Body of pancreas (tissue), 4 donors: ENCODE measurements around the gene GRIP1. TPM values are rescaled to one million over a fixed set of nuclear protein-coding genes. Genes with fewer than 3 reads are reported as not detected.

Experiments
- ATAC-seq: fragments of 150-250 bp; one replicate; pipeline ENCODE4 v1.9.1; 2016
- DNase-seq, 4 donors: peaks; one replicate each; pipeline ENCODE4 v3.0.0-alpha.2; 2019
- H3K27ac ChIP-seq, 4 donors: fragments of 200-600 bp; sonication (generic); 1 replicate in 3 of 4; 2 replicates in 1 of 4; pipeline versions ENCODE4 v1.5.1 to v1.6.1; 2016 to 2019; ENCODE audit warnings: mild to moderate bottlenecking in 1 of 4, mixed read lengths in 1 of 4, moderate library complexity in 1 of 4
- H3K27me3 ChIP-seq, 2 donors: fragments of 200-600 bp; sonication (generic); one replicate each; pipeline ENCODE4 v1.6.0; 2016; ENCODE audit warnings: mild to moderate bottlenecking in 1 of 2
- H3K36me3 ChIP-seq, 2 donors: fragments of 200-600 bp; sonication (generic); replicated peaks in 1 of 2; 2 replicates each; pipeline ENCODE4 v1.5.1; 2016; ENCODE audit warnings: low read depth in 2 of 2; ENCODE audit not compliant: insufficient read depth in 1 of 2
- H3K4me1 ChIP-seq: fragments of 200-600 bp; sonication (generic); one replicate; pipeline ENCODE4 v1.6.0; 2016
- H3K4me3 ChIP-seq, 2 donors: fragments of 200-600 bp; sonication (generic); 1 replicate in 1 of 2; 2 replicates in 1 of 2; pipeline ENCODE4 v1.5.1; 2016 to 2019
- H3K9me3 ChIP-seq, 3 donors: fragments of 200-600 bp; sonication (generic); 1 replicate in 2 of 3; 2 replicates in 1 of 3; pipeline ENCODE4 v1.5.1; 2016
- CTCF ChIP-seq, 7 experiments: fragments of 450-650 bp in 4 of 7; fragments of 200-600 bp in 3 of 7; sonication (generic) in 3 of 7; IDR thresholded peaks; one replicate each; pipeline ENCODE4 v1.5.1; 2016 to 2019; ENCODE audit warnings: antibody characterized with exemption in 7 of 7
- POLR2A ChIP-seq, 3 donors: fragments of 450-650 bp; IDR thresholded peaks; one replicate each; pipeline ENCODE4 v1.6.1; 2016; ENCODE audit warnings: antibody characterized with exemption in 3 of 3, mild to moderate bottlenecking in 2 of 3
- WGBS, 2 donors: methylation state at CpG; one replicate each; pipeline ENCODE4 v1.1.5; 2017; 5-methylcytosine and 5-hydroxymethylcytosine counted together
- intact Hi-C: fragments of 100-400 bp; cut with DNase I; formaldehyde crosslinking; loops from one replicate; pipeline ENCODE4 v1.15.1; 2023
- total RNA-seq, 2 donors: library from RNA; depleted of rRNA; stranded (reverse); fragments of >200 nt; gene quantifications; one replicate each; pipeline ENCODE4 v1.1.0, GENCODE V29; 2016

Gene GRIP1
- total RNA-seq, 2 donors from 2014 or later, result 7.5 to 17.8 TPM

GRCh38 chr12:66430106-66430505 lies 248.8 kb downstream of the GRIP1 start:
- no peak for DNase-seq
- 48 to 69% methylated on average over 4 of the region's 4 CpGs for WGBS, 2 donors

DNA sequence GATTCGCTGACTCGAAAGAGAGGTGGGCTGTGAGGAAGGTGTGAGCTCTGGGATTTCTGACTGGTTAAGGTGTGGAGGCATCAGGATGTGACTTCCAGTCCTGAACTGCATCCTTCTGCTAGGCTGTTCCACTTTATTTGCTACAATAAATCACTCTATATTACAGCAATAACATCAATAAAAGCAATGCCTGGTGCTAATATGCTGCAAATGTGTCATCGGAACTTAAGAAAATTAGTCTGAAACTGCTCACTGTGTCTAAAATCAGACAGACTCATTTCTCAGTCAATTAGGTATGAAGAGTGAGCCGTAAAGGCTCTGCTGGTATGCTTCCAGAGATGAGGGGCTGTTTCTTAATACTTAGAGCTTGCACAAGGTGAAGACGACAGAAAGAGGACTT lies 250.0 kb downstream of the GRIP1 start:
- WGBS, 2 donors, result 78 to 91% methylated on average over 5 of the region's 5 CpGs
- no peak for TF ChIP-seq POLR2A (IDR thresholded peaks at IDR 0.05)
- no peak for TF ChIP-seq CTCF (IDR thresholded peaks at IDR 0.05)
- H3K27ac ChIP-seq, result no peak overlapping the region
- no peak overlapping the region for H3K4me3 ChIP-seq
- DNase-seq (no peak), ATAC-seq (no peak)
- intact Hi-C loops, result no loop called here
- H3K9me3 ChIP-seq, result no peaks in the 10 kb centered on the region
- H3K27me3 ChIP-seq, result no peaks in the 10 kb centered on the region
- no peaks in the 10 kb centered on the region for H3K4me1 ChIP-seq
- no peaks in the 10 kb centered on the region for H3K36me3 ChIP-seq

More at GRCh38 chr12:66430106-66430505, 248.8 kb downstream of the GRIP1 start:
- TF ChIP-seq POLR2A (IDR thresholded peaks at IDR 0.05) (no peak), CTCF (IDR thresholded peaks at IDR 0.05) (no peak)
- Histone ChIP-seq H3K27ac (no peak overlapping the region), H3K36me3 (no peaks in the 10 kb centered on the region), H3K4me1 (no peaks in the 10 kb centered on the region), H3K4me3 (no peak overlapping the region), H3K9me3 (no peaks in the 10 kb centered on the region), H3K27me3 (no peaks in the 10 kb centered on the region)
- intact Hi-C loops, result no loop called here
- ATAC-seq, result no peak

DNA sequence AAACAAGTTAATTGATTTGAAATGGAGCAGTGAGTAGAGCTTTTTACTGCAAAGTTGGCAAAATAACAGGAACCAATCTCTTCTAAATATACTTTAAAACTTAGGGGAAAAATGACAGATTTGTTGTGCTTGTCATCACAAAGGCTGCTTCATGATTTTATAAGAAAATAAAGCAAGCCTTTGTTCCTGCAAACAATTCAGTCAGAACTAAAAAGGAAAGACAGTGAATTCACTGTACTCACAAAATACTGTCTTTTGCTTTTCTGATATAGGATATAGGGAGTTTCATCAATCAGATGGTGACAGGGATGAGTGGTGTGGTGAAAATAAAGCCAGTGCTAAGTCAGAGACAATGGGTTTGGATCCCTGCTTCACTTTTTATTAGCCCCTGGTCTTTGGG lies 250.6 kb downstream of the GRIP1 start:
- intact Hi-C loops, result no loop called here
- Histone ChIP-seq H3K27me3 (no peaks in the 10 kb centered on the region), H3K4me1 (no peaks in the 10 kb centered on the region), H3K27ac (no peak overlapping the region), H3K9me3 (no peaks in the 10 kb centered on the region), H3K4me3 (no peak overlapping the region), H3K36me3 (no peaks in the 10 kb centered on the region)
- DNase-seq (no peak), ATAC-seq (no peak)
- TF ChIP-seq POLR2A (IDR thresholded peaks at IDR 0.05) (no peak), CTCF (IDR thresholded peaks at IDR 0.05) (no peak)

DNA sequence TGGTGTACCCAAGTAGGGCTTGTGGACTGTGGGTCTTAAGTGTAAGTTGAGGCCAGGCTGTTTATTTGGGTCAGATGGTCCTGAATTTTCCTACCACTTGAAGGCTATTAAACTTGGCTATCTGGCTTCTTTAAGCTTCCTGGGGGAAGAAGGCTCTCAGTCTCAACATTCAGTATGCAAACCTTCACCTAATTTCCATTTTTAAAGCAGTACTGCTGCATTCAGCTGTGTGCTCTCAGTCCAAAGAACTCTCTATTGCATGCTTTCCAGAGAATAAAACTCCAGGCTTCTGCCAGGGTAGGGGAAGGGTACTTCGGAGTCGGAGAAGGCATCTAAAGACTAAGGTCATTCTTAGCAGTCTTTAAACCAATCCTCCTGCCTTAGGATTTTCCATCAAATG lies 252.2 kb downstream of the GRIP1 start:
- Histone ChIP-seq H3K27me3 (no peaks in the 10 kb centered on the region), H3K27ac (no peak overlapping the region), H3K4me1 (no peaks in the 10 kb centered on the region), H3K36me3 (no peaks in the 10 kb centered on the region), H3K4me3 (no peak overlapping the region), H3K9me3 (no peaks in the 10 kb centered on the region)
- TF ChIP-seq POLR2A (IDR thresholded peaks at IDR 0.05) (no peak), CTCF (IDR thresholded peaks at IDR 0.05) (no peak)
- no peak for ATAC-seq
- intact Hi-C loops, result no loop called here
- WGBS, 2 donors, result 75 to 95% methylated on average over 2 of the region's 2 CpGs
- no peak for DNase-seq

- Histone ChIP-seq H3K36me3 (no peaks in the 10 kb centered on the region), H3K27ac (no peak overlapping the region), H3K4me3 (no peak overlapping the region), H3K4me1 (no peaks in the 10 kb centered on the region), H3K27me3 (no peaks in the 10 kb centered on the region), H3K9me3 (no peaks in the 10 kb centered on the region)
- TF ChIP-seq POLR2A (IDR thresholded peaks at IDR 0.05) (no peak), CTCF (IDR thresholded peaks at IDR 0.05) (no peak)
- DNase-seq (no peak), ATAC-seq (no peak)
- intact Hi-C loops, result no loop called here
- 65 to 75% methylated on average over 2 of the region's 2 CpGs for WGBS, 2 donors
Observed at GRCh38 chr12:66423266-66423665, 255.6 kb downstream of the GRIP1 start.
